HEK293T (cell line): ENCODE measurements around the gene HMGB1.
"Not testable (repeated sequence)": the region's sequence is repeated elsewhere in the genome, so short reads cannot be mapped to it uniquely, and the experiment has no call there.

ENCODE experiments used
- BHLHE40 ChIP-seq: fragments of 450-650 bp; IDR thresholded peaks from 2 replicates; pipeline ENCODE4 v1.6.1; 2016; ENCODE audit warnings: mild to moderate bottlenecking, moderate library complexity, borderline replicate concordance
- FOXA1 ChIP-seq: fragments of 450-650 bp; IDR thresholded peaks from 2 replicates; pipeline ENCODE4 v1.6.1; 2016; ENCODE audit warnings: mild to moderate bottlenecking
- TARDBP ChIP-seq: fragments of 450-650 bp; IDR thresholded peaks from 2 replicates; pipeline ENCODE4 v1.6.1; 2016
- ZNF384 ChIP-seq: fragments of 450-650 bp; IDR thresholded peaks from 2 replicates; pipeline ENCODE4 v1.6.1; 2016

DNA sequence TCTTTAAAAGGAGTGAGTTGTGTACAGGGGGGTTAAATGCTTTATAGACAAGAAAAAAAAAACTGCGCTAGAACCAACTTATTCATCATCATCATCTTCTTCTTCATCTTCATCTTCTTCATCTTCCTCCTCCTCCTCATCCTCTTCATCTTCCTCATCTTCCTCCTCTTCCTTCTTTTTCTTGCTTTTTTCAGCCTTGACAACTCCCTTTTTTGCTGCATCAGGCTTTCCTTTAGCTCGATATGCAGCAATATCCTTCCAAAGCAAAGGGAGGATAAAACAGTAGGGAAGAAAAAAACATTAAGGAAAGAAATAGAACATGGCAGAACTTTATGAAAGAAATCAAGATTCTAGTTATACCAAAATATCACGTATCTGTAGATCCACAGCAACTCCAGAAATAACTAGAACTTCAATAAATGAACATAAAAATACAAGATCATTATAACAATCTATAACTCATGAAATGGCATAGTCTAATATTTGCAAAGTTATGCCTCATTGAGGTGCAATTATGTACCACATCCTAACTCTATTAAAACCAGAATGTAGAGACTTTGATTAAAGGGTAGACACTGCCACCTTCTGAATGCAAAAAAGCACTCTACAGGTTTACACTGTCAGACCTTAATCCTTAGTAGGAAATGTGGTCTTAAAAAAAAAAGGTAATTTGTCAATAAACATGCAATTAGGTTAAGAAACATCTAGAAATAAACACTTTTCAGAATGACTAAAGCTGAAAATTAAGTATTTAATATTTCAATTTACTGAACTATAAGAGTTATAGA is 4.3 kb downstream of the HMGB1 start:
- not testable (repeated sequence) for TF ChIP-seq FOXA1, BHLHE40, ZNF384, TARDBP
